H1 (cell line): ENCODE measurements around the gene ITGB5.

Experiments used
- ASH2L ChIP-seq: fragments of 200-600, 300-600 bp; sonication (generic); IDR thresholded peaks from one replicate; pipeline ENCODE4 v1.7.1; 2017; ENCODE audit warnings: low read length
- CREB1 ChIP-seq: IDR thresholded peaks from 2 replicates; pipeline ENCODE4 v1.6.1; 2012; ENCODE audit warnings: inconsistent platforms
- CTCF ChIP-seq, 3 experiments: IDR thresholded peaks; 1 replicate in 2 of 3; 2 replicates in 1 of 3; pipeline versions ENCODE4 v1.5.1 to v1.6.1; 2011; ENCODE audit warnings: low read length in 3 of 3, mild to moderate bottlenecking in 3 of 3, inconsistent platforms in 2 of 3, low read depth in 1 of 3, moderate library complexity in 1 of 3; ENCODE audit not compliant: insufficient read depth in 1 of 3; ENCODE audit errors: control extremely low read depth in 1 of 3
- EGR1 ChIP-seq: IDR thresholded peaks from 2 replicates; pipeline ENCODE4 v1.6.1; 2011; ENCODE audit warnings: low read depth, low read length, borderline replicate concordance
- KDM1A ChIP-seq: fragments of 200-600, 300-600 bp; sonication (generic); IDR thresholded peaks from 2 replicates; pipeline ENCODE4 v1.7.1; 2016; ENCODE audit warnings: mild to moderate bottlenecking, low read length, borderline replicate concordance
- MAX ChIP-seq: IDR thresholded peaks from 2 replicates; pipeline ENCODE4 v1.6.1; 2012; ENCODE audit warnings: inconsistent platforms
- NRF1 ChIP-seq: IDR thresholded peaks from 2 replicates; pipeline ENCODE4 v1.6.1; 2011; ENCODE audit warnings: mild to moderate bottlenecking, low read depth, low read length, improper control_type of control experiment
- POLR2A ChIP-seq, 2 experiments: IDR thresholded peaks; 1 replicate in 1 of 2; 2 replicates in 1 of 2; pipeline ENCODE4 v1.6.1; 2011; ENCODE audit warnings: low read depth in 2 of 2, low read length in 2 of 2, mild to moderate bottlenecking in 2 of 2; ENCODE audit errors: control extremely low read depth in 1 of 2
- SRF ChIP-seq: IDR thresholded peaks from 2 replicates; pipeline ENCODE4 v1.6.1; 2011; ENCODE audit warnings: mild to moderate bottlenecking, low read depth, low read length, moderate library complexity
- SUZ12 ChIP-seq: fragments of 200-600 bp; sonication (generic); IDR thresholded peaks from 2 replicates; pipeline ENCODE4 v1.6.1; 2012; ENCODE audit warnings: mild to moderate bottlenecking, inconsistent platforms, low read length, moderate library complexity, mixed read lengths
- TCF12 ChIP-seq: IDR thresholded peaks from 2 replicates; pipeline ENCODE4 v1.6.1; 2011; ENCODE audit warnings: low read depth, mild to moderate bottlenecking, low read length
- ZNF274 ChIP-seq: IDR thresholded peaks from 2 replicates; pipeline ENCODE4 v1.7.0; 2012; ENCODE audit warnings: low read length, borderline replicate concordance; ENCODE audit errors: extremely low read depth
- TF ChIP-seq, protein P1 (sequence below): IDR thresholded peaks from 2 replicates; pipeline ENCODE4 v1.6.1; 2012; ENCODE audit warnings: inconsistent platforms
- TF ChIP-seq, protein P2 (sequence below): IDR thresholded peaks from 2 replicates; pipeline ENCODE4 v1.6.1; 2011; ENCODE audit warnings: low read depth, mild to moderate bottlenecking, low read length; ENCODE audit not compliant: insufficient read depth

DNA sequence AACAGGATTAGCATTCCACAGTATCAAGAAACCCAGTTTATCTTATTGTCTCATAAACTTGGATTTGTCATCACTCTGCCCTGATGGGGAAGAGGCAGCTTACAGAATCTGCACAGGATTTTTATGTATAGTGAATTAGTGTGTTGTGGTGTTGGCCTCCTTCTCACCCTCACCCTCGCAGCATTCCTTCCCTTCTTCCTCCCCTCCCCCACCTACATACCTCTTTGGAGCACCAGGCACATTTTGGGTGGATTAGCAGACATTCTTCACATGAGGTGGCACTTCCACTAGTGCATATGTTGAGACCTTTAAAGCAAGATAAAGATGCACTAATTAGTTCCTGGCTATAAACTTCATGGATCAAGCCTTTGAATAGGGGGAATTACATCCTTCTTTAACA lies 13.9 kb downstream of the ITGB5 start:
- TF ChIP-seq CTCF (IDR thresholded peaks at IDR 0.05; ENCODE audit: control extremely low read depth in 1 of 3, insufficient read depth in 1 of 3, low read depth in 1 of 3, low read length in 3 of 3) = no peak
- TF ChIP-seq NRF1 = no peak
- TF ChIP-seq POLR2A (IDR thresholded peaks at IDR 0.05; ENCODE audit: control extremely low read depth in 1 of 2, low read depth in 2 of 2, low read length in 2 of 2) = no peak
- no peak for TF ChIP-seq SRF
- TF ChIP-seq ZNF274 = no peak
- TF ChIP-seq MAX = no peak
- no peak for TF ChIP-seq TCF12
- TF ChIP-seq SUZ12 = no peak
- no peak for TF ChIP-seq EGR1
- no peak for TF ChIP-seq CREB1
- TF ChIP-seq, protein P1, sequence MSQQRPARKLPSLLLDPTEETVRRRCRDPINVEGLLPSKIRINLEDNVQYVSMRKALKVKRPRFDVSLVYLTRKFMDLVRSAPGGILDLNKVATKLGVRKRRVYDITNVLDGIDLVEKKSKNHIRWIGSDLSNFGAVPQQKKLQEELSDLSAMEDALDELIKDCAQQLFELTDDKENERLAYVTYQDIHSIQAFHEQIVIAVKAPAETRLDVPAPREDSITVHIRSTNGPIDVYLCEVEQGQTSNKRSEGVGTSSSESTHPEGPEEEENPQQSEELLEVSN = no peak
- no peak for TF ChIP-seq ASH2L
- TF ChIP-seq, protein P2, sequence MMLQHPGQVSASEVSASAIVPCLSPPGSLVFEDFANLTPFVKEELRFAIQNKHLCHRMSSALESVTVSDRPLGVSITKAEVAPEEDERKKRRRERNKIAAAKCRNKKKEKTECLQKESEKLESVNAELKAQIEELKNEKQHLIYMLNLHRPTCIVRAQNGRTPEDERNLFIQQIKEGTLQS = no peak
- TF ChIP-seq KDM1A = no peak
